ENCODE measurements around the gene LYVE1.

LYVE1 gene

GRCh38 chr11:10591741-10592140, 23.3 kb upstream of the LYVE1 start:
- Histone ChIP-seq H3K4me1 (ENCODE audit: low read depth, poor library complexity, severe bottlenecking) (no peaks in the 10 kb centered on the region), H3K79me2 (ENCODE audit: insufficient read depth, low read depth) (no peaks in the 10 kb centered on the region), H2AFZ (ENCODE audit: low read depth) (no peak overlapping the region), H3K4me2 (no peak overlapping the region), H3K36me3 (ENCODE audit: insufficient read depth) (no peaks in the 10 kb centered on the region), H4K20me1 (ENCODE audit: insufficient read depth) (no peaks in the 10 kb centered on the region), H3K4me3 (IDR thresholded peaks at IDR 0.05; ENCODE audit: insufficient read depth, low read depth, low read length) (no peak overlapping the region), H3K27me3 (ENCODE audit: insufficient read depth, low read depth) (no peaks in the 10 kb centered on the region), H3K27ac (no peak overlapping the region), H3K9ac (no peak overlapping the region)
- no peak for TF ChIP-seq CTCF (conservative IDR thresholded peaks at IDR 0.05; ENCODE audit: low read depth, low read length)

- Histone ChIP-seq H3K9ac (no peak overlapping the region), H3K4me3 (IDR thresholded peaks at IDR 0.05; ENCODE audit: insufficient read depth, low read depth, low read length) (no peak overlapping the region), H3K27me3 (ENCODE audit: insufficient read depth, low read depth) (no peaks in the 10 kb centered on the region), H2AFZ (ENCODE audit: low read depth) (no peak overlapping the region), H3K4me1 (ENCODE audit: low read depth, poor library complexity, severe bottlenecking) (no peaks in the 10 kb centered on the region), H3K4me2 (no peak overlapping the region), H4K20me1 (ENCODE audit: insufficient read depth) (no peaks in the 10 kb centered on the region), H3K79me2 (ENCODE audit: insufficient read depth, low read depth) (no peaks in the 10 kb centered on the region), H3K36me3 (ENCODE audit: insufficient read depth) (no peaks in the 10 kb centered on the region), H3K27ac (no peak overlapping the region)
- no peak for TF ChIP-seq CTCF (conservative IDR thresholded peaks at IDR 0.05; ENCODE audit: low read depth, low read length)
These were observed 21.9 kb upstream of the LYVE1 start for GRCh38 chr11:10590218-10590915.

- no peak overlapping the region for H3K9ac ChIP-seq
- H4K20me1 ChIP-seq (ENCODE audit: insufficient read depth): no peaks in the 10 kb centered on the region
- H3K79me2 ChIP-seq (ENCODE audit: insufficient read depth, low read depth): no peaks in the 10 kb centered on the region
- no peaks in the 10 kb centered on the region for H3K36me3 ChIP-seq (ENCODE audit: insufficient read depth)
- H3K27ac ChIP-seq: no peak overlapping the region
- no peak overlapping the region for H3K4me3 ChIP-seq (IDR thresholded peaks at IDR 0.05; ENCODE audit: insufficient read depth, low read depth, low read length)
- H3K4me1 ChIP-seq (ENCODE audit: low read depth, poor library complexity, severe bottlenecking): no peaks in the 10 kb centered on the region
- no peaks in the 10 kb centered on the region for H3K27me3 ChIP-seq (ENCODE audit: insufficient read depth, low read depth)
- no peak overlapping the region for H2AFZ ChIP-seq (ENCODE audit: low read depth)
- no peak for TF ChIP-seq CTCF (conservative IDR thresholded peaks at IDR 0.05; ENCODE audit: low read depth, low read length)
- no peak overlapping the region for H3K4me2 ChIP-seq
These were observed 20.4 kb upstream of the LYVE1 start for GRCh38 chr11:10588904-10589303.

- H3K79me2 ChIP-seq (ENCODE audit: insufficient read depth, low read depth): no peaks in the 10 kb centered on the region
- no peaks in the 10 kb centered on the region for H3K27me3 ChIP-seq (ENCODE audit: insufficient read depth, low read depth)
- H2AFZ ChIP-seq (ENCODE audit: low read depth): no peak overlapping the region
- TF ChIP-seq CTCF (conservative IDR thresholded peaks at IDR 0.05; ENCODE audit: low read depth, low read length): no peak
- no peak overlapping the region for H3K4me2 ChIP-seq
- H4K20me1 ChIP-seq (ENCODE audit: insufficient read depth): no peaks in the 10 kb centered on the region
- H3K4me1 ChIP-seq (ENCODE audit: low read depth, poor library complexity, severe bottlenecking): no peaks in the 10 kb centered on the region
- H3K9ac ChIP-seq: no peak overlapping the region
- H3K4me3 ChIP-seq (IDR thresholded peaks at IDR 0.05; ENCODE audit: insufficient read depth, low read depth, low read length): no peak overlapping the region
- H3K27ac ChIP-seq: no peak overlapping the region
- H3K36me3 ChIP-seq (ENCODE audit: insufficient read depth): no peaks in the 10 kb centered on the region
These were observed 19.5 kb upstream of the LYVE1 start for GRCh38 chr11:10587995-10588394.

Data from KMS-11 (cell line).